Esophagus squamous epithelium (tissue), 5 donors: ENCODE data around the gene SLC39A10. TPM values are rescaled to one million over a fixed set of nuclear protein-coding genes. Genes with fewer than 3 reads are reported as not detected.
"Not testable (repeated sequence)": the region's sequence is repeated elsewhere in the genome, so short reads cannot be mapped to it uniquely, and the experiment has no call there.

ENCODE experiments used
- DNase-seq: peaks from one replicate; lab custom pipeline; 2025; lab: John Stamatoyannopoulos, UW
- H3K27ac ChIP-seq, 4 donors: fragments of 200-600 bp; sonication (generic); one replicate each; pipeline ENCODE4 v1.5.1; 2016 to 2019; ENCODE audit warnings: mild to moderate bottlenecking in 1 of 4
- H3K27me3 ChIP-seq, 4 donors: fragments of 200-600 bp; sonication (generic); 1 replicate in 3 of 4; 2 replicates in 1 of 4; pipeline versions ENCODE4 v1.5.1 to v1.6.0; 2017 to 2021; ENCODE audit warnings: antibody characterized with exemption in 1 of 4
- H3K36me3 ChIP-seq, 3 donors: fragments of 200-600 bp; sonication (generic); one replicate each; pipeline ENCODE4 v1.5.1; 2016 to 2019
- H3K4me1 ChIP-seq, 3 donors: fragments of 200-600 bp; sonication (generic); one replicate each; pipeline ENCODE4 v1.5.1; 2017 to 2019
- H3K4me3 ChIP-seq, 4 donors: fragments of 200-600 bp; sonication (generic); 1 replicate in 3 of 4; 2 replicates in 1 of 4; pipeline ENCODE4 v1.5.1; 2016 to 2019; ENCODE audit warnings: mild to moderate bottlenecking in 2 of 4, moderate library complexity in 1 of 4
- H3K9me3 ChIP-seq, 3 donors: fragments of 200-600 bp; sonication (generic); one replicate each; pipeline ENCODE4 v1.5.1; 2016 to 2019
- POLR2A ChIP-seq, 4 donors: fragments of 450-650 bp; IDR thresholded peaks; one replicate each; pipeline ENCODE4 v1.6.1; 2017; ENCODE audit warnings: antibody characterized with exemption in 4 of 4, mild to moderate bottlenecking in 4 of 4, moderate library complexity in 3 of 4
- WGBS, 2 donors: methylation state at CpG; one replicate each; pipeline ENCODE4 v1.1.5; 2018; 5-methylcytosine and 5-hydroxymethylcytosine counted together
- intact Hi-C: fragments of 100-400 bp; cut with DNase I; formaldehyde crosslinking; loops from one replicate; pipeline ENCODE4 v1.15.0; 2022
- total RNA-seq, 4 donors: library from RNA; depleted of rRNA; stranded (reverse); fragments of >200 nt; gene quantifications; one replicate each; pipeline ENCODE4 v1.1.0, GENCODE V29; 2016
- TF ChIP-seq, protein P1 (sequence below), 6 experiments: fragments of 450-650 bp in 4 of 6; fragments of 200-600 bp in 2 of 6; sonication (generic) in 2 of 6; IDR thresholded peaks; one replicate each; pipeline ENCODE4 v1.5.1; 2016 to 2019; ENCODE audit warnings: antibody characterized with exemption in 6 of 6, mild to moderate bottlenecking in 4 of 6, moderate library complexity in 4 of 6
- donor health status: DM: yes; HTN: yes; CAD: no.

The SLC39A10 gene
- total RNA-seq, 4 donors from 2014 or later: 2.0 to 15.3 (median 9.3) TPM

DNA sequence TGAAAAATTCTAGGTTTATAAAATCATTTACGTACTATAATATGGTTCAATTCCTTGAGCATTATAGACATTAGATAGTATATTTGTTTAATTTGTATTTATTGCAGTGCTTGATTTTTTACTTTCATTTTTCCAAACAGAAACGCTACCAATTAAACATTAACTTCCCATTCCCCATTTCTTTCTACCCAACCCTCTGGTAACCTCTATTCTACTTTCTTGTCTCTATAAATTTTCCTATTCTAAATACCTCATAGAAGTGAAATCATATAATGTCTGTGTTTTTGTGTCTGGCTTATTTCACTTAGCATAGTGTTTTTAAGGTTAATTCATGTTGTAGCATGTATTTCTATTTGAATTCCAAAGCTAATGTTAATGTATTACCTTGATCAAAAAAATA, 11.6 kb upstream of the SLC39A10 start:
- no peak for DNase-seq
- no peak overlapping the region for H3K27ac ChIP-seq
- H3K4me1 ChIP-seq: no peaks in the 10 kb centered on the region
- TF ChIP-seq POLR2A (IDR thresholded peaks at IDR 0.05): no peak
- TF ChIP-seq, protein P1, sequence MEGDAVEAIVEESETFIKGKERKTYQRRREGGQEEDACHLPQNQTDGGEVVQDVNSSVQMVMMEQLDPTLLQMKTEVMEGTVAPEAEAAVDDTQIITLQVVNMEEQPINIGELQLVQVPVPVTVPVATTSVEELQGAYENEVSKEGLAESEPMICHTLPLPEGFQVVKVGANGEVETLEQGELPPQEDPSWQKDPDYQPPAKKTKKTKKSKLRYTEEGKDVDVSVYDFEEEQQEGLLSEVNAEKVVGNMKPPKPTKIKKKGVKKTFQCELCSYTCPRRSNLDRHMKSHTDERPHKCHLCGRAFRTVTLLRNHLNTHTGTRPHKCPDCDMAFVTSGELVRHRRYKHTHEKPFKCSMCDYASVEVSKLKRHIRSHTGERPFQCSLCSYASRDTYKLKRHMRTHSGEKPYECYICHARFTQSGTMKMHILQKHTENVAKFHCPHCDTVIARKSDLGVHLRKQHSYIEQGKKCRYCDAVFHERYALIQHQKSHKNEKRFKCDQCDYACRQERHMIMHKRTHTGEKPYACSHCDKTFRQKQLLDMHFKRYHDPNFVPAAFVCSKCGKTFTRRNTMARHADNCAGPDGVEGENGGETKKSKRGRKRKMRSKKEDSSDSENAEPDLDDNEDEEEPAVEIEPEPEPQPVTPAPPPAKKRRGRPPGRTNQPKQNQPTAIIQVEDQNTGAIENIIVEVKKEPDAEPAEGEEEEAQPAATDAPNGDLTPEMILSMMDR (IDR thresholded peaks at IDR 0.05): no peak
- no peaks in the 10 kb centered on the region for H3K9me3 ChIP-seq
- intact Hi-C loops: no loop called here
- H3K36me3 ChIP-seq: no peaks in the 10 kb centered on the region
- H3K27me3 ChIP-seq: peaks cover 0 to 33% (median 0%) of the 10 kb centered on the region in 4 donors
- no peak overlapping the region for H3K4me3 ChIP-seq
- WGBS, 2 donors: 87 to 89% methylated on average over 2 of the region's 2 CpGs

DNA sequence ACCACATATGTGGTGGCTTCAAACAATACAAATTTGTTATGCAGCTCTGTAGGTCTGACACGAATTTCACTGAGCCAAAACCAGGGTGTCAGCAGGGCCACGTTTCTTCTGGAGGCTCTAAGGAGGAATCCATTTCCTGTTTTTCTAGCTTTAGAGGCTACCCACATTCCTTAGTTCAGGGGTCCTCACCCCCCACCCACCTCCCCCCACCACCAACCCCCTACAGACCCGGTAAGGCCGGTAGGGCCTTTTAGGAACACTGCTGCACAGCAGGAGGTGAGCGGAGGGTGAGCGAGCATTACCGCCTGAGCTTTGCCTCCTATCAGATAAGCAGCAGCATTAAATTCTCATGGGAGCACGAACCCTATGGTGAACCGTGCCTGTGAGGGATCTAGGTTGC, 10.6 kb upstream of the SLC39A10 start:
- no peak for DNase-seq
- Histone ChIP-seq H3K4me3 (no peak overlapping the region), H3K36me3 (no peaks in the 10 kb centered on the region), H3K27me3 (peaks cover 0 to 27% (median 0%) of the 10 kb centered on the region in 4 donors), H3K4me1 (no peaks in the 10 kb centered on the region), H3K27ac (no peak overlapping the region), H3K9me3 (no peaks in the 10 kb centered on the region)
- TF ChIP-seq POLR2A (IDR thresholded peaks at IDR 0.05): no peak
- TF ChIP-seq, protein P1 (IDR thresholded peaks at IDR 0.05): no peak
- intact Hi-C loops: no loop called here
- WGBS, 2 donors: 52 to 63% methylated on average over 3 to 5 of the region's 9 CpGs

DNA sequence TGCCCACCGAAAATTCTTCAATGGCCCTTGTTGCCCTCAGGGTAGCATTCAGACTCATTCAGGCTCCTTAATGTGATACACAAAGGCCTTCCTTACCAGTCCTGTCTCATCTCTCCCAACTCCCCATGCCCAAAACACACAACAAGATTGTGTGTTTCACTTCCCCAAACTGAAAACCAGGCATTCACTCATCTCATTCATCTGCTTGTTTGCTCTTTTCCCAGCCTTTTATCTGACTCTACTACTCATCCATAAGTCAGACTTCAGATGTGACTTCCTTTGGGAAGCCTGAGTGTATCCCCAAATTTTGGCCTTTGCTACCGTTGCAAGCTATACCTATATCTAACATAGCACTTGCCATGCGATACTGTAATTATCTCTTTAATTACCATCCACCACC, 9.7 kb upstream of the SLC39A10 start:
- H3K27ac ChIP-seq: no peak overlapping the region
- H3K27me3 ChIP-seq: peaks cover 0 to 20% (median 0%) of the 10 kb centered on the region in 4 donors
- H3K36me3 ChIP-seq: no peaks in the 10 kb centered on the region
- H3K9me3 ChIP-seq: no peaks in the 10 kb centered on the region
- no peak for TF ChIP-seq POLR2A (IDR thresholded peaks at IDR 0.05)
- TF ChIP-seq, protein P1 (IDR thresholded peaks at IDR 0.05): no peak
- no peaks in the 10 kb centered on the region for H3K4me1 ChIP-seq
- 90 to 94% methylated on average over 3 of the region's 3 CpGs for WGBS, 2 donors
- no peak overlapping the region for H3K4me3 ChIP-seq
- no peak for DNase-seq
- intact Hi-C loops: no loop called here

DNA sequence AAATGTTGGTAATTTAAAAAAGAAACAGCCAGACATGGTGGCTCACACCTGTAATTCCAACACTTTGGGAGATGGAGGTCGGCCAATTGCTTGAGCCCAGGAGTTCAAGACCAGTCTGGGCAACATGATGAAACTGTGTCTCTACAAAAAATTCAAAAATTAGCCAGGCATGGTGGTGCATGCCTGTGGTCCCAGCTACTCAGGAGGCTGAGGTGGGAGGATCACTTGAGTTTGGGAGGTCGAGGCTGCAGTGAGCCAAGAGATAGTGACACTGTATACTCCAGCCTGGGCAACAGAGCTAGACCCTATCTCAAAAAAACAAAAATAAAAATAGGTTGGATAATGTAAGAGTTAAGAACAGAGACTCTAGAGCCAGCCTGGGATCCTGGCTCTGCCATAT, 8.7 kb upstream of the SLC39A10 start:
- DNase-seq, H3K9me3 ChIP-seq, H3K27ac ChIP-seq, H3K36me3 ChIP-seq, H3K4me1 ChIP-seq, H3K4me3 ChIP-seq, intact Hi-C loops: not testable (repeated sequence)
- H3K27me3 ChIP-seq: peaks cover 0 to 10% (median 0%) of the 10 kb centered on the region in 4 donors
- 89 to 97% methylated on average over 1 to 2 of the region's 2 CpGs for WGBS, 2 donors

DNA sequence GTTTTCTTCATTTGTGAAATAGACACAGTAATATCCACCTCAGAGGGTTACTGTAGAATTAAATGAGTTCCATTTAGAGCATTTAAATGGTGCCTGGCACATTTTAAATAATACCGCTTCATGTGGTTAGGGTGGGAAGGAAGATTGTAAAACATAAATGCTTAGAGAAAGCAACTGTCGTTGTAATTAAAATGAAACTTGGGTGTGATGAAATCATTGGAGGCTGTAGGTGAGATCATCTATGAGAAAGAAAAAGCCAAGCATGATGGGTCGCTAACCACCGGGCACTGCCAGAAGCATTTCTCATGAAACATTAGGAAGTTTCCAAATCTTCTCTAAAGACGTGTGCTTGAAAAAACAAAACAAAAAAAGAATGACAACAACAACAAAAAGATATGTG, 8.2 kb upstream of the SLC39A10 start:
- no peak overlapping the region for H3K27ac ChIP-seq
- no peaks in the 10 kb centered on the region for H3K4me1 ChIP-seq
- H3K27me3 ChIP-seq: peaks cover 0 to 10% (median 0%) of the 10 kb centered on the region in 4 donors
- no peak overlapping the region for H3K4me3 ChIP-seq
- no peak for DNase-seq
- TF ChIP-seq POLR2A (IDR thresholded peaks at IDR 0.05): no peak
- TF ChIP-seq, protein P1 (IDR thresholded peaks at IDR 0.05): no peak
- no peaks in the 10 kb centered on the region for H3K9me3 ChIP-seq
- 67 to 71% methylated on average over 5 of the region's 5 CpGs for WGBS, 2 donors
- intact Hi-C loops: no loop called here
- H3K36me3 ChIP-seq: no peaks in the 10 kb centered on the region
